ENCODE results near the gene ENPP3. TPM values are rescaled to one million over a fixed set of nuclear protein-coding genes. Genes with fewer than 3 reads are reported as not detected.

ENPP3 gene
- total RNA-seq, 1 experiment from 2014 or later = 0.15 TPM

- Histone ChIP-seq H3K56ac (ENCODE audit: insufficient read length, low read depth, low read length) (no peak overlapping the region), H2BK12ac (ENCODE audit: insufficient read length, low read depth, low read length) (no peak overlapping the region), H3K23ac (ENCODE audit: insufficient read length, low read depth, low read length) (no peak overlapping the region), H4K91ac (ENCODE audit: insufficient read length, low read depth, low read length) (no peak overlapping the region), H4K5ac (ENCODE audit: insufficient read length, low read depth, low read length) (no peak overlapping the region), H2BK5ac (ENCODE audit: insufficient read length, low read length) (no peak overlapping the region), H3T11ph (ENCODE audit: low read length) (no peak overlapping the region), H3K23me2 (ENCODE audit: insufficient read length, low read depth, low read length, poor library complexity, severe bottlenecking) (no peaks in the 10 kb centered on the region), H3K79me1 (ENCODE audit: insufficient read depth, low read depth, low read length, poor library complexity, severe bottlenecking) (no peaks in the 10 kb centered on the region), H3K14ac (ENCODE audit: insufficient read depth, low read length) (no peak overlapping the region), H2BK20ac (ENCODE audit: low read depth, low read length, poor library complexity, severe bottlenecking) (no peak overlapping the region), H2BK15ac (ENCODE audit: low read depth, low read length) (no peak overlapping the region), H3K9me3 (ENCODE audit: control insufficient read depth, low read depth, low read length) (no peaks in the 10 kb centered on the region), H3K4me1 (ENCODE audit: insufficient read depth, low read length) (no peaks in the 10 kb centered on the region), H3K27ac (ENCODE audit: insufficient read length, low read depth, low read length) (no peak overlapping the region), H2AK5ac (ENCODE audit: insufficient read length, low read length) (no peak overlapping the region), H3K27me3 (ENCODE audit: insufficient read depth, low read length) (no peaks in the 10 kb centered on the region; the same call in 1 of the 2 replicates), H3K18ac (ENCODE audit: insufficient read length, low read depth, low read length) (no peak overlapping the region), H4K8ac (replicated peaks; ENCODE audit: insufficient read length, low read depth, low read length) (no peak overlapping the region), H4K20me1 (ENCODE audit: control insufficient read depth, insufficient read depth, insufficient read length) (no peaks in the 10 kb centered on the region), H3K9ac (ENCODE audit: extremely low read depth, insufficient read length, low read length) (no peak overlapping the region), H3K4ac (ENCODE audit: low read depth, low read length) (no peak overlapping the region), H2BK120ac (ENCODE audit: low read depth, low read length, poor library complexity, severe bottlenecking) (no peak overlapping the region), H3K79me2 (ENCODE audit: insufficient read depth, low read length) (no peaks in the 10 kb centered on the region), H2AFZ (ENCODE audit: low read length) (no peak overlapping the region), H3K4me2 (ENCODE audit: insufficient read depth, insufficient read length, low read length) (no peak overlapping the region)
- TF ChIP-seq, protein P1, sequence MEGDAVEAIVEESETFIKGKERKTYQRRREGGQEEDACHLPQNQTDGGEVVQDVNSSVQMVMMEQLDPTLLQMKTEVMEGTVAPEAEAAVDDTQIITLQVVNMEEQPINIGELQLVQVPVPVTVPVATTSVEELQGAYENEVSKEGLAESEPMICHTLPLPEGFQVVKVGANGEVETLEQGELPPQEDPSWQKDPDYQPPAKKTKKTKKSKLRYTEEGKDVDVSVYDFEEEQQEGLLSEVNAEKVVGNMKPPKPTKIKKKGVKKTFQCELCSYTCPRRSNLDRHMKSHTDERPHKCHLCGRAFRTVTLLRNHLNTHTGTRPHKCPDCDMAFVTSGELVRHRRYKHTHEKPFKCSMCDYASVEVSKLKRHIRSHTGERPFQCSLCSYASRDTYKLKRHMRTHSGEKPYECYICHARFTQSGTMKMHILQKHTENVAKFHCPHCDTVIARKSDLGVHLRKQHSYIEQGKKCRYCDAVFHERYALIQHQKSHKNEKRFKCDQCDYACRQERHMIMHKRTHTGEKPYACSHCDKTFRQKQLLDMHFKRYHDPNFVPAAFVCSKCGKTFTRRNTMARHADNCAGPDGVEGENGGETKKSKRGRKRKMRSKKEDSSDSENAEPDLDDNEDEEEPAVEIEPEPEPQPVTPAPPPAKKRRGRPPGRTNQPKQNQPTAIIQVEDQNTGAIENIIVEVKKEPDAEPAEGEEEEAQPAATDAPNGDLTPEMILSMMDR (conservative IDR thresholded peaks at IDR 0.05) = no peak
- Mint-ChIP-seq H3K36me3 (ENCODE audit: insufficient read depth in 1 of 3, low read depth in 3 of 3) (peaks cover 0 to 2% (median 0%) of the 10 kb centered on the region in 3 experiments; a peak in 3 of 7 replicates), H3K27me3 (ENCODE audit: low read depth) (no peaks in the 10 kb centered on the region), H3K4me3 (no peak overlapping the region), H3K9me3 (peaks cover 7 to 8% of the 10 kb centered on the region in 2 experiments; a peak in 3 of 5 replicates), H3K4me1 (peaks cover 0 to 5% of the 10 kb centered on the region in 2 experiments; a peak in 2 of 4 replicates), H3K27ac (no peak overlapping the region)
- no peak for DNase-seq
- WGBS (ENCODE audit: extremely low coverage, insufficient read length, low lambda C conversion rate) = no CpG with 5 or more reads among the region's 4 CpGs
Observed at GRCh38 chr6:131729550-131729949, 92.4 kb downstream of the ENPP3 start.

Data from H9 (cell line).